Activated B cell treated with CpG ODN at 0.5 μM for 24 hours (primary cell): ENCODE measurements around the gene UBQLN1. TPM values are rescaled to one million over a fixed set of nuclear protein-coding genes. Genes with fewer than 3 reads are reported as not detected.

Experiments
- ATAC-seq: fragments of 200-7000 bp; cut with Tn5 transposase; one replicate; pipeline ENCODE4 v1.10.0; 2021; ENCODE audit warnings: low read depth, mild to moderate bottlenecking, moderate library complexity
- CTCF ChIA-PET: fragments of 350-600 bp; sonication (Branson Sonifier 250); formaldehyde crosslinking; loops from one replicate; lab custom pipeline; 2021; ENCODE audit warnings: antibody characterized with exemption; lab: Charles Lee
- POLR2A ChIA-PET: fragments of 350-600 bp; sonication (Branson Sonifier 250); formaldehyde crosslinking; loops from one replicate; lab custom pipeline; 2021; ENCODE audit warnings: antibody characterized with exemption; lab: Charles Lee
- DNase-seq: peaks from one replicate; pipeline ENCODE4 v3.0.0; 2022
- H3K27ac Mint-ChIP-seq: one replicate; pipeline ENCODE4 v1.8.0; 2020; ENCODE audit warnings: mixed read lengths
- H3K27me3 Mint-ChIP-seq: one replicate; pipeline ENCODE4 v1.8.0; 2021; ENCODE audit warnings: mixed read lengths
- H3K36me3 Mint-ChIP-seq: one replicate; pipeline ENCODE4 v1.8.0; 2021; ENCODE audit warnings: low read depth, mixed read lengths
- H3K4me1 Mint-ChIP-seq: one replicate; pipeline ENCODE4 v1.8.0; 2021; ENCODE audit warnings: mixed read lengths
- H3K4me3 Mint-ChIP-seq: one replicate; pipeline ENCODE4 v1.8.0; 2020; ENCODE audit warnings: mild to moderate bottlenecking, mixed read lengths
- H3K9me3 Mint-ChIP-seq: one replicate; pipeline ENCODE4 v1.8.0; 2020; ENCODE audit warnings: mixed read lengths
- CTCF ChIP-seq: fragments of 200-600 bp; IDR thresholded peaks from one replicate; pipeline ENCODE4 v1.8.0; 2022; ENCODE audit warnings: antibody characterized with exemption, mild to moderate bottlenecking
- intact Hi-C: fragments of 100-400 bp; cut with micrococcal nuclease; formaldehyde crosslinking; loops from one replicate; pipeline ENCODE4 v1.15.1; 2024
- total RNA-seq: library from RNA; stranded (reverse); gene quantifications from 2 replicates; pipeline ENCODE4 v1.2.3, GENCODE V29; 2022

Gene UBQLN1
- total RNA-seq, 1 donor from 2014 or later = 96.8 TPM

- intact Hi-C loops = no loop called here
- H3K4me3 Mint-ChIP-seq = no peak overlapping the region
- TF ChIP-seq CTCF = no peak
- ChIA-PET CTCF (interaction anchor here (2.9 kb wide), 1 partner anchor 9 kb away, joined by 10 read pairs; no protein-coding TSS in a partner anchor), POLR2A (no interaction called here)
- ATAC-seq = no peak
- H3K9me3 Mint-ChIP-seq = no peaks in the 10 kb centered on the region
- peaks cover 8% of the 10 kb centered on the region for H3K4me1 Mint-ChIP-seq
- no peak overlapping the region for H3K27ac Mint-ChIP-seq
- H3K36me3 Mint-ChIP-seq = peaks cover 38% of the 10 kb centered on the region
- DNase-seq = no peak
- no peaks in the 10 kb centered on the region for H3K27me3 Mint-ChIP-seq
Observed at GRCh38 chr9:83629433-83630104, 78.2 kb downstream of the UBQLN1 start.

- CTCF ChIA-PET = no interaction called here
- POLR2A ChIA-PET = no interaction called here
- H3K36me3 Mint-ChIP-seq = peaks cover 38% of the 10 kb centered on the region
- H3K4me3 Mint-ChIP-seq = no peak overlapping the region
- no peak for ATAC-seq
- TF ChIP-seq CTCF = no peak
- no peaks in the 10 kb centered on the region for H3K27me3 Mint-ChIP-seq
- peaks cover 18% of the 10 kb centered on the region for H3K4me1 Mint-ChIP-seq
- no peak for DNase-seq
- H3K9me3 Mint-ChIP-seq = no peaks in the 10 kb centered on the region
- H3K27ac Mint-ChIP-seq = no peak overlapping the region
- intact Hi-C loops = no loop called here
Observed at GRCh38 chr9:83628540-83628939, 79.2 kb downstream of the UBQLN1 start.

- DNase-seq (no peak), ATAC-seq (no peak)
- peaks cover 33% of the 10 kb centered on the region for H3K4me1 Mint-ChIP-seq
- ChIA-PET CTCF (no interaction called here), POLR2A (interaction anchor here (1.3 kb wide), 1 partner anchor 15 kb away, joined by 3 read pairs; no protein-coding TSS in a partner anchor)
- peaks cover 30% of the 10 kb centered on the region for H3K36me3 Mint-ChIP-seq
- no peak for TF ChIP-seq CTCF
- no peaks in the 10 kb centered on the region for H3K27me3 Mint-ChIP-seq
- H3K9me3 Mint-ChIP-seq = no peaks in the 10 kb centered on the region
- H3K4me3 Mint-ChIP-seq = peak overlapping the region; percentile 1
- no peak overlapping the region for H3K27ac Mint-ChIP-seq
- intact Hi-C loops = no loop called here
Observed at GRCh38 chr9:83625178-83625577, 82.6 kb downstream of the UBQLN1 start.

GRCh38 chr9:83623679-83624076, 84.1 kb downstream of the UBQLN1 start:
- Mint-ChIP-seq H3K27ac (peak overlapping the region; percentile 95), H3K27me3 (no peaks in the 10 kb centered on the region), H3K36me3 (peaks cover 17% of the 10 kb centered on the region), H3K9me3 (no peaks in the 10 kb centered on the region), H3K4me3 (peak overlapping the region; percentile 93), H3K4me1 (peaks cover 33% of the 10 kb centered on the region)
- ChIA-PET CTCF (interaction anchor here (0.8 to 1.9 kb wide), 4 partner anchors 26 to 296 kb away, joined by 3 to 6 read pairs (median 4); partner anchors contain the start of gene UBQLN1), POLR2A (interaction anchor here (0.7 to 2.4 kb wide), 7 partner anchors 8 to 670 kb away, joined by 3 to 29 read pairs (median 4); partner anchors contain the start of genes HNRNPK, KIF27, RMI1 and UBQLN1)
- intact Hi-C loops = loop anchor here (1.0 to 2.0 kb wide), 5 partner anchors 26 to 357 kb away; partner anchors contain the start of genes GKAP1, HNRNPK, KIF27 and RMI1
- TF ChIP-seq CTCF = no peak
- DNase-seq (no peak), ATAC-seq (peak; percentile 7)
